ENCODE results near the gene CTPS1. TPM values are rescaled to one million over a fixed set of nuclear protein-coding genes. Genes with fewer than 3 reads are reported as not detected.
A peak's percentile ranks its signal among the peaks of the same experiment; 100 is the strongest.

CTPS1 gene
- total RNA-seq, 8 experiments from 2014 or later: 18.2 to 93.4 (median 44.2) TPM

DNA sequence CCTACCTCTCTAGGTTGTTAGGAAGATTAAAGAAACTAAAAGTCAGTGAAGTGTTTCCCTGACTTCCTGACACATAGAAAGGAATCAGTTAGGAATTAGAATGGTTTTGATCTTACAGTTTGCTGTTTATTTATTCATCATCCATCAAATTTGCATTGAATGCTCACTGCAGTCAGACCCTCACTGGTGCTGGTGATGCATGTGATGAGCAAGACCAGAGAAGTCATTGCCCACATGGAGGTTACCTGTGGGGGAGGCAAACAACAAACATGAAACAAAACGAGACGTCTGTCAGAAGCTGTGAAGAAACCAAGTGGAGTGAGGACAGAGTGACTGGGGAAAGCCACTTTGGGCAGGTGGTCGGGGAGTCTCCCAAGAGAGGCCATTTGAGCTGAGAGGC is 6.4 kb downstream of the CTPS1 start:
- ATAC-seq (replicated peaks in 6 of 8): peak in 1 of 8 experiments; percentile 31
- WGBS, 10 experiments: 50 to 100% (median 80%) methylated on average over 1 to 3 of the region's 3 CpGs; no CpG with 5 or more reads in 2 of the 10 experiments
- Histone ChIP-seq H3K4me1 (replicated peaks in 1 of 2) (peaks cover 8 to 10% of the 10 kb centered on the region in 2 donors), H3K27ac (no peak overlapping the region), H3K4me3 (no peak overlapping the region)
- in situ Hi-C loops (cut with MboI; ENCODE audit: low pct_unique_long_range_greater_than_20kb in 2 of 9, low sequenced_read_pairs in 9 of 9, unreplicated experiment in 9 of 9): no loop called here

DNA sequence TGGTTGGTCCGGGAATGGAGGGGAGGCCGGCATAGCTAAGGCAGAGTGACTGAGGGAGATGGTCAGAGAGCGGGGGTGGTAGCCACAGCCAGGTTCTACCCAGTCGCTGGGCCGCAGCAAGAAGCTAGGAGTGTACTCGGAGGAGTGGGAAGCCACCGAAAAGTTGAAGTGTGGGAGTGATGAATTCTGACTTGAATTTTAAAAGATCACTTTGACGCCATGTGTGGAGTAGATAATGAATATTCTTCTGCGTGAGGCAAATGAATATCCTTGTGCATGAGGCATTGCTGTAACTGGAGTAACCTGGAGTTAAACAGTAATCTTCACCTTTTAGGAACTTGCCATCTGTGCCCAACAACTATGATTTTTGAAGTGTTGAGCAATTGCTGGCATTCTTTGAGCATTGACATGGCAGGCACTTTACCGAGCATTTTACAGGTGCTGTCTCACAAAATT is 6.9 kb downstream of the CTPS1 start:
- Histone ChIP-seq H3K4me1 (replicated peaks in 1 of 2) (peaks cover 3 to 5% of the 10 kb centered on the region in 2 donors), H3K4me3 (no peak overlapping the region), H3K27ac (no peak overlapping the region)
- in situ Hi-C loops (cut with MboI; ENCODE audit: low pct_unique_long_range_greater_than_20kb in 2 of 9, low sequenced_read_pairs in 9 of 9, unreplicated experiment in 9 of 9): no loop called here
- 55 to 100% (median 94%) methylated on average over 1 to 10 of the region's 10 CpGs for WGBS, 10 experiments
- peak in 1 of 8 experiments; percentile 71 for ATAC-seq (replicated peaks in 6 of 8)

DNA sequence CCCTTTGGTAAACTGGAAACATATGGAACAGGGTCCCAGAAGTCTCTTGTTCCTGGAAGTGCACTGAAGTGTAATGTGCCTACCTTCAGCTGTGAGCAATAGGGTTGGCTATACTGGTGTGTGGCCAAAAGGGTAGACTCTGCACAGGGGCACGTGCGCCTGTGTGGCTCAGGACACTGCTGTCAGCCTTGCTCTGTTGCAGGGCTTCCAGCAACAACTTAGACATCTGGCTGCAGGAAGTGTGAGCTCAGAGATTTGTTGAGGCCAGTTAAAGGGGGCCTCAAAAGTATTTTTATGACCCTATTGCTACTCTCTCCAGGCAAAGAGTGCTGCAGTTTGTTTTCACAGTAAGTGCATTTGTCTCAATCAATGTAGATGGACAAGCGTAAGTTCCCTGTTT is 7.5 kb downstream of the CTPS1 start:
- Histone ChIP-seq H3K4me1 (replicated peaks in 1 of 2) (no peaks in the 10 kb centered on the region), H3K4me3 (no peak overlapping the region), H3K27ac (no peak overlapping the region)
- WGBS, 10 experiments: 80 to 100% (median 93%) methylated on average over 1 to 3 of the region's 3 CpGs; no CpG with 5 or more reads in 4 of the 10 experiments
- peak in 1 of 8 experiments; percentile 27 for ATAC-seq (replicated peaks in 6 of 8)
- in situ Hi-C loops (cut with MboI; ENCODE audit: low pct_unique_long_range_greater_than_20kb in 2 of 9, low sequenced_read_pairs in 9 of 9, unreplicated experiment in 9 of 9): no loop called here

DNA sequence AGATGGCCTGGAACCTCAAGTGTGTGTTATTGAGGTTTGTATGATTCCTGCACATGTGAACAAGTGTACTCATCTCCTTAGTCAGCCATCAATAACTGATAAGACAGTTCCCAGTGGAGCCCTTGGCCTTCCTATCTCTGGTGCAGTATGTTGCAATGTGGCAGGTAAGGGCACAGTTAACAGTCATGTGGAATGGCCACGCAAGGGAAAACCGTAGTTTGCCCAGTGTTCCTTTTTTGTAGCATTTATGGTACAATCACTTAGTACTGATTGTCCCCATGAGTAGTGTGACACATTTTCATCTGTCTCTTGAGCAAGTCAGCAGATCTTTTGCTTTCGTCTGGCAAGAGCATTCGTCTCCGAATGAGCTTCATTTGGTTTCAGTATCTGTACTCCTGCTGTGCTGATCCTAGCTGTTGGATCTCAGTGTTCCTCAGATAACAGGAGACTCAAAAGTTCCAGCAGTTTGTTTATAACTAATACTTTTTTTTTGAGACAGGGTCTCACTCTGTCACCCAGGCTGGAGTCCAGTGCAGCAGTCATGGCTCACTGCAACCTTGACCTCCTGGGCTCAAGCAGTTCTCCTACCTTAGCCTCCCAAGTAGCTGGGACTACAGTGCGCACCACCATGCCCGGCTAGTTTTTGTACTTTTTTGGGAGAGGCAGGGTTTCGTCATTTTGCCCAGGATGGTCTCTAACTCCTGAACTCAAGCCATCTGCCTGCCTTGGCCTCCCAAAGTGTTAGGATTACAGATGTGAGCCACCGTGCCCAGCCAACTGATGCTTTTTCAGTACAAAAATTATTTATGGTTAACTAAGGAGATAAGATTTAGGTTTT is 8.2 kb downstream of the CTPS1 start:
- in situ Hi-C loops (cut with MboI; ENCODE audit: low pct_unique_long_range_greater_than_20kb in 2 of 9, low sequenced_read_pairs in 9 of 9, unreplicated experiment in 9 of 9): no loop called here

DNA sequence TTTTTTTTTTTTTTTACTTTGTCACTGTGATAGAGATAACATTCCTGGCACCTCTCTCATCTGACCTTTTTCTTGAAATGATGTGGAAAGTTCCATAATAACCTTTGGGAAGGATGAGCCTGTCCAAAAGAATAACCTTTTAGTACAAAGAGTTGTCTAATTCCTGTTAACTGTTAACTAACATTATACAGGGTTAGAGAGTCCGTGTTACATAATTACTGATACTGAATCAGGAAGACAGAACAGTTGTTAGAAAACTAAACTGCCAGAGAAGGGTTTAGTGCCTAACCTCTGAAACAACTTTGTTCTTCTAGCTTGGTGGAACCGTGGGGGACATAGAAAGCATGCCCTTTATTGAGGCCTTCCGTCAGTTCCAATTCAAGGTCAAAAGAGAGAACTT is 8.8 kb downstream of the CTPS1 start:
- no peak for ATAC-seq (replicated peaks in 6 of 8)
- in situ Hi-C loops (cut with MboI; ENCODE audit: low pct_unique_long_range_greater_than_20kb in 2 of 9, low sequenced_read_pairs in 9 of 9, unreplicated experiment in 9 of 9): no loop called here
- H3K27ac ChIP-seq: no peak overlapping the region
- H3K4me3 ChIP-seq: no peak overlapping the region
- no peaks in the 10 kb centered on the region for H3K4me1 ChIP-seq (replicated peaks in 1 of 2)
- 79 to 100% (median 95%) methylated on average over 1 to 3 of the region's 3 CpGs for WGBS, 10 experiments

More for the DNA sequence above, 8.2 kb downstream of the CTPS1 start:
- ATAC-seq (replicated peaks in 6 of 8): no peak
- Histone ChIP-seq H3K4me1 (replicated peaks in 1 of 2) (no peaks in the 10 kb centered on the region), H3K27ac (no peak overlapping the region), H3K4me3 (no peak overlapping the region)
- 60 to 100% (median 94%) methylated on average over 1 to 9 of the region's 9 CpGs; no CpG with 5 or more reads in 1 of the 10 experiments for WGBS, 10 experiments

DNA sequence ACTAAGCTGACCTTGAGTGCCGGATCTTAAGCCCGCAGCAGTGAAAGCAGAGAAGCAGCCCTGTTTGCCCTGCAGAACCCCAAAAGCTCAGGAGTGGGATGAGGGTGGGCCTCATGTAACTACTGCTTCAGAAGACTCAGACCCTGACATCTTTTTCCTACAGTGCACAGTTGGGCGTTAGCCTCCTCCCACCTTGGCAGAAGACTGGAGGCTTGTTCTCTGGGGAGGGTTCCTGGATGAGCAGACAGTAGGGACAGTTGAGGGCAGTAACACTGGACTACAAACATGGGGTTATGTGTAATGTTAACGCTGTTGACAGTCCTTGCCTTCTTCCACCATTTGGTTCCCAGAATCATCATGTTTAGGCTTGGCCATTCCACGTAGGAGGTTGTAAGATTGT is 9.6 kb downstream of the CTPS1 start:
- 96 to 100% (median 100%) methylated on average over 1 to 5 of the region's 5 CpGs; no CpG with 5 or more reads in 2 of the 10 experiments for WGBS, 10 experiments
- Histone ChIP-seq H3K27ac (no peak overlapping the region), H3K4me1 (replicated peaks in 1 of 2) (no peaks in the 10 kb centered on the region), H3K4me3 (no peak overlapping the region)
- ATAC-seq (replicated peaks in 6 of 8): no peak
- in situ Hi-C loops (cut with MboI; ENCODE audit: low pct_unique_long_range_greater_than_20kb in 2 of 9, low sequenced_read_pairs in 9 of 9, unreplicated experiment in 9 of 9): no loop called here

DNA sequence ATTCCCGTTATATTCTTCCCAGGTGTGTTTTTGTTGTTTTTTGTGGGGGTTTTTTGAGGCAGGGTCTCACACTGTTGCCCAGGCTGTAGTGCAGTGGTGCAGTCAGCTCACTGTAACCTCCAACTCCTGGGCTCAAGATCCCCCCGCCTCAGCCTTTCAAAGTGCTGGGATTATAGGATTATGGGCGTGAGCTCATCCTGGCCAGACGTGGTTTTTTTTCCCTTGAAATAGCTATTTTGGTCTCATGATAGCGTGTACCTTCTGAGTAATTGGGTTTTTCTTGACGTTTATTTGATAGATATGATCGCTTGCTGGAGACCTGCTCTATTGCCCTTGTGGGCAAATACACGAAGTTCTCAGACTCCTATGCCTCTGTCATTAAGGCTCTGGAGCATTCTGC is 17.6 kb downstream of the CTPS1 start:
- H3K4me1 ChIP-seq (replicated peaks in 1 of 2): no peaks in the 10 kb centered on the region
- ATAC-seq (replicated peaks in 6 of 8): no peak
- in situ Hi-C loops (cut with MboI; ENCODE audit: low pct_unique_long_range_greater_than_20kb in 2 of 9, low sequenced_read_pairs in 9 of 9, unreplicated experiment in 9 of 9): no loop called here
- 85 to 100% (median 90%) methylated on average over 3 to 8 of the region's 8 CpGs; no CpG with 5 or more reads in 1 of the 10 experiments for WGBS, 10 experiments
- no peak overlapping the region for H3K4me3 ChIP-seq
- no peak overlapping the region for H3K27ac ChIP-seq

DNA sequence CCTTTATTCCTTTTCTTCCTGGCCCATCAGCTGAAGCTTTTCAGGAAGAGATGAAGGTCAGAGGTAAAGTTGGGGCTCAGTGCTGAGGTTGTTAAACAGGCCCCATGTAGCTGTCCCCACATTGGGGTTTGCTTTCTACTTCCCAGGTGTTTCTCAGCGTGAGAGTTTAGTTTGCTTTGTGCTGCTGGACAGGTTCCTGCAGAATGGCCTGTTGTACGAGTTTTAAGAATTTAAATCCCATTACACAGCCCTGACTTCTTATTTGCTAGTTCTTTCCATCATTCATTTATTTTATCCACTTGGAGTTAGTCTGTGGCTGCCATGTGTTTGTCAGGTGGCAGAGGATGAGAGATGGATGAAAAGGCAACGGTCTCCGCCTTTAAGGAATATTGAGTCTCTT is 19.2 kb downstream of the CTPS1 start:
- H3K27ac ChIP-seq: no peak overlapping the region
- in situ Hi-C loops (cut with MboI; ENCODE audit: low pct_unique_long_range_greater_than_20kb in 2 of 9, low sequenced_read_pairs in 9 of 9, unreplicated experiment in 9 of 9): no loop called here
- 75 to 100% (median 95%) methylated on average over 1 to 4 of the region's 4 CpGs; no CpG with 5 or more reads in 1 of the 10 experiments for WGBS, 10 experiments
- no peak overlapping the region for H3K4me3 ChIP-seq
- no peak for ATAC-seq (replicated peaks in 6 of 8)
- H3K4me1 ChIP-seq (replicated peaks in 1 of 2): no peaks in the 10 kb centered on the region

DNA sequence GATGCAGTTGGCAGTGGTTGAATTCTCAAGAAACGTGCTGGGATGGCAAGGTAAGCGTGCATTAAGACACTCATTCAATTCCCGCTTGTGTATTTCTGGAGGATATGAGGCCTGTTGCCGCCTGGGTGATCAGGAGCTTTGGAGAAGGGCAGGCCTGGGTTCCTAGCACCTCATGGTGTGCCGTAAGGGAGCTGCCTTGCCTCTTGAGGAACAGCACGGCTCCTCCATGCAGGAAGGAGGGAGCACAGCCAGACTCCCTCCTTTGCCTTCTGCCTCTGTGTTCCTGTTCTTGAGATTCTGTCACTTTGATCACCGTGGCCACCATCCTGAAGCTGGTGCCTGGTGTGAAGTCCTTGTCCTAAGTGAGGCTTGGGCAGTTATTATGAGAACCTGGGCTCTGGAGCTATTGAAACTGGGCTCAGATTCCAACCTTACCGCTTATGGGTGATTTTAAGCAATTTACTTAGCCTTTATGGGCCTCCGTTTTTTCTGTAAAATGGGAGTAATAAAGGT is 23.7 kb downstream of the CTPS1 start:
- H3K4me3 ChIP-seq: no peak overlapping the region
- H3K27ac ChIP-seq: no peak overlapping the region
- 20 to 96% (median 93%) methylated on average over 1 to 9 of the region's 9 CpGs; no CpG with 5 or more reads in 3 of the 10 experiments for WGBS, 10 experiments
- H3K4me1 ChIP-seq (replicated peaks in 1 of 2): no peaks in the 10 kb centered on the region
- in situ Hi-C loops (cut with MboI; ENCODE audit: low pct_unique_long_range_greater_than_20kb in 2 of 9, low sequenced_read_pairs in 9 of 9, unreplicated experiment in 9 of 9): no loop called here
- ATAC-seq (replicated peaks in 6 of 8): no peak

DNA sequence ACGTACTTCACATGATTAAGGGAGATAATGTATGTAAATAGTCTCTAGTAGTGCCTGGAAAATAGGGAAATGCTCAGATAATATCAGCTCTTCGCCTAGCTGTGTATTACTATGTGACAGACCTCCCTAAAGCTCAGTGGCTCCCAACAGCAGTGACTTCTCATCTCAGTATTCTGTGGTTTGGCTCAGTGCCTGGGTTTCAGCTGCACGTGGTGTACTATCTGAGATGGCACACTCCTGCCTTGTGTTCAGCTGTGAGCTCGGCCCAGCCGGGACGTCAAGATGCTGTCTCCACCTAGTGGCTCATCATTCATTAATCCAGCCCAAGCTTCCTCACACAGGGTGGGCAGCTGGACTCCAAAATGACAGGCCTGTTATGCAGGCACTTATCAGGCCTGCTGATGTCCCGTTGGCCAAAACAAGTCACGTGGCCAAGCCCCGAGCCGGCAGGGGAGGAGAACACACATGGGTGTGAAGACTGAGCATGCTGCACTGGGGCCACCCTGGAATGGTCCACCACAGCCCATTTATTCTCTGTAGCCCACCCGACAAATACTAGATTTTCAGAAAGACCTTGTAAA is 24.2 kb downstream of the CTPS1 start:
- peak; percentile 18 to 96 (median 85) for ATAC-seq (replicated peaks in 6 of 8)
- no peak overlapping the region for H3K27ac ChIP-seq
- WGBS, 10 experiments: 0 to 93% (median 70%) methylated on average over 1 to 8 of the region's 11 CpGs; no CpG with 5 or more reads in 1 of the 10 experiments
- in situ Hi-C loops (cut with MboI; ENCODE audit: low pct_unique_long_range_greater_than_20kb in 2 of 9, low sequenced_read_pairs in 9 of 9, unreplicated experiment in 9 of 9): no loop called here
- no peak overlapping the region for H3K4me3 ChIP-seq
- no peaks in the 10 kb centered on the region for H3K4me1 ChIP-seq (replicated peaks in 1 of 2)

DNA sequence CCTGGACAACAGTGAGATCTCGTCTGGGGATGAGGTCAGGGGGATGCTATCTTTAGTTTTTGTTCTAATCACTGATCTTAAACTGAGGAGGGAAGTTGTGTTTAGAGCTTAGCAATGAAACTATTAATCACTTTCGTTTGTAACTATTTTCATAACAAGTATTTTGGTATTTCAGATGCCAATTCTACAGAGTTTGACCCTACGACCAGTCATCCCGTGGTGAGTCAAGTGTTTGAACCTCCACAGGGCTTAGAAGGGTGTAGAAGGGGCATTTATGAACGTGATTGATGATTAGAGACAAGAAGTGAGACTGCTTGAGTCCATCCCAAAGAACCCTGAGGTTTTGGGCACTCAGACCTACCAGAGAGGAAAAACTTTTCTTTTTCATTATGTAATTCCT is 26.4 kb downstream of the CTPS1 start:
- Histone ChIP-seq H3K4me1 (replicated peaks in 1 of 2) (peaks cover 0 to 5% of the 10 kb centered on the region in 2 donors), H3K27ac (no peak overlapping the region), H3K4me3 (no peak overlapping the region)
- no peak for ATAC-seq (replicated peaks in 6 of 8)
- in situ Hi-C loops (cut with MboI; ENCODE audit: low pct_unique_long_range_greater_than_20kb in 2 of 9, low sequenced_read_pairs in 9 of 9, unreplicated experiment in 9 of 9): no loop called here
- 69 to 100% (median 85%) methylated on average over 2 to 5 of the region's 5 CpGs; no CpG with 5 or more reads in 2 of the 10 experiments for WGBS, 10 experiments

DNA sequence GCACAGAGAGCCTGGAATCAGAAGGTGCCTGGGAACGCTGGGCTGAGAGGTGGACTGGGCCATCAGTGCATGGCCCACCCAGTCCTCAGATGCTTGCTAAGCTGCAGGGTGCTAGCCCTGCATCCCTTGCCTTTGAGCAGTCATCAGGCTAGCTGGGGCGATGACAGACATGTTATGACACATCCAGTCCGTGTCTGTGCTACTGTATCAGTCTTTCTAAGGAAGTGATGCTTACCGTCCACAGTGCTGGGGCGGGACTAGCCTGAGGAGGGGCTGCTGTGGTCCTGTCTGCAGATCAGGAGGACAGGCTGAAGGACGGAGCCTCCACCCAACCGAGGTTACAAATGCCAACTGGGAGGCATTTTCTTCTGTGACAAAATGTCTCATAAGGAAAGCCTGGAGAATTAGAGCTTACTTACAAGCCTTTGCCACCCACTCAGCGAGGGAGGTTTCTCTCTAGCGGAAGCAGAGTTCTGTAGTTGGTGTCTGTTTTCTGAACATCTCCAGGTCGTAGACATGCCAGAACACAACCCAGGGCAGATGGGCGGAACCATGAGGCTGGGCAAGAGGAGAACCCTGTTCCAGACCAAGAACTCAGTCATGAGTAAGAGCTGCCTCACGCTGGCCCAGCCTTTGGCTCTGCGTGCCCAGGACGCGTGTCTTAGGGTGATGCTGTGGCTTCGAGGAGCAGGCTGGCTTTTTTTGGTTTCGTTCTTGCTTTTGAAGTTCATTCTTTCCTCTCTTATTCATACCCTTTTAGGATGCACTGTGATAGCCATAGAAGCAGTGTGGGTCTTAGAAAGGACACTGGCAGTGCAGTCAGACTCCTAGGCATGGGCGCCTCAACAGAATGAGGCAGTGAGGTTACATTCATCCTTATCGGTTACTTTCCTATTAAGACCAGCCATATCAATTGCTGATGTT is 27.7 kb downstream of the CTPS1 start:
- in situ Hi-C loops (cut with MboI; ENCODE audit: low pct_unique_long_range_greater_than_20kb in 2 of 9, low sequenced_read_pairs in 9 of 9, unreplicated experiment in 9 of 9): no loop called here
- no peak overlapping the region for H3K4me3 ChIP-seq
- ATAC-seq (replicated peaks in 6 of 8): peak in 1 of 8 experiments; percentile 26
- H3K4me1 ChIP-seq (replicated peaks in 1 of 2): peaks cover 0 to 7% of the 10 kb centered on the region in 2 donors
- WGBS, 10 experiments: 80 to 100% (median 96%) methylated on average over 1 to 16 of the region's 19 CpGs
- no peak overlapping the region for H3K27ac ChIP-seq
